Testis (tissue), 2 donors: Measurements from ENCODE around the gene KDM1A.

Experiments
- CTCF ChIP-seq, 3 experiments: fragments of 450-650 bp in 2 of 3; fragments of 200-600 bp in 1 of 3; sonication (generic) in 1 of 3; IDR thresholded peaks; one replicate each; pipeline ENCODE4 v1.5.1; 2016 to 2019; ENCODE audit warnings: antibody characterized with exemption in 3 of 3, mild to moderate bottlenecking in 2 of 3, moderate library complexity in 1 of 3
- POLR2A ChIP-seq: fragments of 450-650 bp; IDR thresholded peaks from one replicate; pipeline ENCODE4 v1.6.1; 2017; ENCODE audit warnings: antibody characterized with exemption, mild to moderate bottlenecking, moderate library complexity

DNA sequence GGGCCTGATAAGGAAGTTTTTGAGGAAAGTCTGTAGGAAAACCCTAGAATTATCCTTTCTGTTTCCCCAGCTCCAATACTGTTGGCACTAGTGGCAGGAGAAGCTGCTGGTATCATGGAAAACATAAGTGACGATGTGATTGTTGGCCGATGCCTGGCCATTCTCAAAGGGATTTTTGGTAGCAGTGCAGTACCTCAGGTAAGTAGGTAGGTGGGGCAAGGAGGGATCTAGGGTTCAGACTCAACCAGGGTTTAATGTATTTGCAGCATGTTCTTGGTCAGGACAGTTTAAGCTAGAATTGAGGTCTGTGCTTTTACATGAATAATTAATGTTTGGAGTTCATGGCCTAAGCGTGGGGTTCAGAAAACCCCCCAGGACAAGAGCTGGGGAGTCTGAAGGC, 62.1 kb downstream of the KDM1A start:
- TF ChIP-seq CTCF (IDR thresholded peaks at IDR 0.05) (peak in 1 of 3 experiments; percentile 12), POLR2A (no peak)
